ENCODE data around the gene GNPNAT1. TPM values are rescaled to one million over a fixed set of nuclear protein-coding genes. Genes with fewer than 3 reads are reported as not detected.
A peak's percentile ranks its signal among the peaks of the same experiment; 100 is the strongest.

GNPNAT1 gene
- total and polyA plus RNA-seq, 9 of the 15 experiments (the other 6 are each of a cell fraction or from before 2014, with no cell fraction given) = 15.8 to 27.7 (median 25.3) TPM

DNA sequence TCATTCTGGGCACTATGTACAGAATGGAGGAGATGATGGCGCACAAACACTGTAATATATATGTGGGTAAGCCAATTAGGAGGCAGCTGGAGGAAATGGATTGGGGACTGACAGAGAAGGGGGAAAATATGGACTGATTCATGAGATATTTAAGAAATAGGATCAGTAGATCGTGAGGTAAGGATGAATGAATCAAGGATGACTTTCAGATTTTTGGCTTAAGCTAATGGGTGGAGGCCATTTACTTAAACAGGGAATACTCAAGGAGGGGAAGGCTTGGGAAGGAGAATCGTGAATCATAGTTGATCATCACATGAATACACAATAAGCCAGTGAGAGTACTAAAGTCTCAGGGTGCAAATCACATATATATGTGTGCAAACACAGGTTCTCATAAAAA lies 11.2 kb upstream of the GNPNAT1 start:
- in situ Hi-C loops (cut with MboI) (loop anchor here (25.0 kb wide), 1 partner anchor 1535 kb away; no protein-coding TSS in a partner anchor), intact Hi-C loops (cut with micrococcal nuclease) (no loop called here)
- Histone ChIP-seq H3K4me3 (no peak overlapping the region), H3K36me3 (ENCODE audit: control insufficient read depth, insufficient read depth, low read length) (no peaks in the 10 kb centered on the region), H3K79me2 (ENCODE audit: control insufficient read depth, insufficient read depth, low read length) (no peaks in the 10 kb centered on the region), H3K4me1 (replicated peaks in 1 of 2; ENCODE audit: control insufficient read depth in 2 of 2, insufficient read depth in 2 of 2, low read length in 2 of 2) (no peaks in the 10 kb centered on the region), H3K4me2 (ENCODE audit: insufficient read depth, low read length) (no peak overlapping the region), H3K9me1 (ENCODE audit: control insufficient read depth, insufficient read depth, low read length) (no peaks in the 10 kb centered on the region), H2AFZ (ENCODE audit: low read depth, low read length) (no peak overlapping the region), H3K9ac (ENCODE audit: insufficient read depth in 1 of 2, low read depth in 2 of 2, low read length in 2 of 2) (no peak overlapping the region), H3K27me3 (ENCODE audit: control insufficient read depth in 2 of 2, insufficient read depth in 2 of 2, low read length in 2 of 2) (no peaks in the 10 kb centered on the region), H4K20me1 (replicated peaks; ENCODE audit: control insufficient read depth, insufficient read depth, low read length) (no peaks in the 10 kb centered on the region), H3K27ac (ENCODE audit: extremely low read depth, low read depth, low read length) (no peak overlapping the region), H3K9me3 (replicated peaks; ENCODE audit: control insufficient read depth, insufficient read depth, low read depth, low read length) (no peaks in the 10 kb centered on the region)
- 33% methylated on average over 3 of the region's 3 CpGs for WGBS (ENCODE audit: insufficient coverage, low coverage, missing lambda C conversion rate)
- ChIA-PET POLR2A (interaction anchor here (2.6 kb wide), 1 partner anchor 13 kb away, joined by 9 read pairs; no protein-coding TSS in a partner anchor), CTCF (ENCODE audit: low intra/inter-chr PET ratio) (no interaction called here)
- no TSS peak for BruUV-seq (replicated peaks)
- no peak for TF ChIP-seq KAT7 (CRISPR knock-in tag; IDR thresholded peaks at IDR 0.05; ENCODE audit: borderline replicate concordance)
- TF ChIP-seq JUNB (CRISPR knock-in tag; conservative IDR thresholded peaks at IDR 0.05) = no peak
- no peak for DNase-seq (ENCODE audit: extremely low read depth in 1 of 4, low spot score in 3 of 4)
- no peak for FAIRE-seq
- ATAC-seq = no peak

DNA sequence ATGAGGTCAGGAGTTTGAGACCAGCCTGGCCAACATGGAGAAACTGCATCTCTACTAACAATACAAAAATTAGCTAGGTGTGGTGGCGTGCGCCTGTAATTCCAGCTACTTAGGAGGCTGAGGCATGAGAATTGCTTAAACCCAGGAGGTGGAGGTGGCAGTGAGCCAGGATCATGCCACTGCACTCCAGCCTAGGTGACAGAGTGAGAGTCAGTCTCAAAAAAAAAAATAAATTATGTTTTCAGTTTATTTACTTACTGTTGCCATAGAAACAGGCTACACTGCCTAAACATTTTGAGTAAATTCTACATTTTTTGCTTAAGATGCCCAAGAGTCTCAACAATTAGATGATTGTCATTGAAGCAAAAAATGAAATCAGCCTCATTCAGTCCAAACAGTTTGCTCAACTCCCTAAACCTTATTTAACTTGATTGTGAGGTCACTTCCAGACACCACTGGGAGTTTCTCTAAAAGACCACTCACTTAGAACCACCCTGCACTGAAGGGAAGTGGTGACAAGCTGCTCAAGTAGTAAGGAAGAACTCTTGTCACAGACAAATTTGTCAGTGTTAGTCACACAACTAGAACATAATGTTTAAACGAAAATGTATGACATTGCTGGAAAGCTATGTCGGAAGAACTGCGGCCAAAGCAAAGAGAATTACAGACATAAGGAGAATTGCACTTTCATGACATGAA lies 9.8 kb upstream of the GNPNAT1 start:
- FAIRE-seq (no peak), ATAC-seq (no peak), DNase-seq (ENCODE audit: extremely low read depth in 1 of 4, low spot score in 3 of 4) (no peak)
- no peaks in the 10 kb centered on the region for H3K27me3 ChIP-seq (ENCODE audit: control insufficient read depth in 2 of 2, insufficient read depth in 2 of 2, low read length in 2 of 2)
- no TSS peak for BruUV-seq (replicated peaks)
- H3K36me3 ChIP-seq (ENCODE audit: control insufficient read depth, insufficient read depth, low read length) = no peaks in the 10 kb centered on the region
- no peaks in the 10 kb centered on the region for H4K20me1 ChIP-seq (replicated peaks; ENCODE audit: control insufficient read depth, insufficient read depth, low read length)
- POLR2A ChIA-PET = interaction anchor here (2.6 kb wide), 1 partner anchor 14 kb away, joined by 9 read pairs; no protein-coding TSS in a partner anchor
- H3K9me3 ChIP-seq (replicated peaks; ENCODE audit: control insufficient read depth, insufficient read depth, low read depth, low read length) = no peaks in the 10 kb centered on the region
- 50% methylated on average over 5 of the region's 5 CpGs for WGBS (ENCODE audit: insufficient coverage, low coverage, missing lambda C conversion rate)
- H3K9me1 ChIP-seq (ENCODE audit: control insufficient read depth, insufficient read depth, low read length) = no peaks in the 10 kb centered on the region
- intact Hi-C loops (cut with micrococcal nuclease) (no loop called here), in situ Hi-C loops (cut with MboI) (loop anchor here (25.0 kb wide), 1 partner anchor 1536 kb away; no protein-coding TSS in a partner anchor)
- H3K4me1 ChIP-seq (replicated peaks in 1 of 2; ENCODE audit: control insufficient read depth in 2 of 2, insufficient read depth in 2 of 2, low read length in 2 of 2) = no peaks in the 10 kb centered on the region
- CTCF ChIA-PET (ENCODE audit: low intra/inter-chr PET ratio) = no interaction called here
- H3K4me2 ChIP-seq (ENCODE audit: insufficient read depth, low read length) = no peak overlapping the region
- no peaks in the 10 kb centered on the region for H3K79me2 ChIP-seq (ENCODE audit: control insufficient read depth, insufficient read depth, low read length)
- no peak overlapping the region for H3K9ac ChIP-seq (ENCODE audit: insufficient read depth in 1 of 2, low read depth in 2 of 2, low read length in 2 of 2)
- H2AFZ ChIP-seq (ENCODE audit: low read depth, low read length) = no peak overlapping the region
- H3K4me3 ChIP-seq = no peak overlapping the region
- TF ChIP-seq RFX1 (IDR thresholded peaks at IDR 0.05) (peak; percentile 77), DDX20 (tag; IDR thresholded peaks at IDR 0.05; ENCODE audit: low read depth) (no peak)
- no peak overlapping the region for H3K27ac ChIP-seq (ENCODE audit: extremely low read depth, low read depth, low read length)
